Osteocyte (in vitro differentiated cells): ENCODE data around the gene MRFAP1. TPM values are rescaled to one million over a fixed set of nuclear protein-coding genes. Genes with fewer than 3 reads are reported as not detected.
"Not testable (repeated sequence)": the region's sequence is repeated elsewhere in the genome, so short reads cannot be mapped to it uniquely, and the experiment has no call there.

ENCODE experiments used
- DNase-seq: peaks from one replicate; pipeline ENCODE4 v3.0.0; 2021; ENCODE audit warnings: mixed read lengths; ENCODE audit not compliant: unreplicated experiment; ENCODE audit errors: extremely low spot score
- H3K27ac Mint-ChIP-seq: one replicate; pipeline ENCODE4 v1.8.0; 2021; ENCODE audit warnings: mild to moderate bottlenecking, mixed read lengths; ENCODE audit not compliant: unreplicated experiment
- H3K27me3 Mint-ChIP-seq: one replicate; pipeline ENCODE4 v1.8.0; 2021; ENCODE audit warnings: mixed read lengths; ENCODE audit not compliant: unreplicated experiment
- H3K36me3 Mint-ChIP-seq: one replicate; pipeline ENCODE4 v1.8.0; 2021; ENCODE audit warnings: mixed read lengths; ENCODE audit not compliant: unreplicated experiment
- H3K4me1 Mint-ChIP-seq: one replicate; pipeline ENCODE4 v1.8.0; 2021; ENCODE audit warnings: mixed read lengths; ENCODE audit not compliant: unreplicated experiment
- H3K4me3 Mint-ChIP-seq: one replicate; pipeline ENCODE4 v1.8.0; 2021; ENCODE audit warnings: mild to moderate bottlenecking, moderate library complexity, mixed read lengths; ENCODE audit not compliant: unreplicated experiment
- H3K9me3 Mint-ChIP-seq: one replicate; pipeline ENCODE4 v1.8.0; 2021; ENCODE audit warnings: mixed read lengths; ENCODE audit not compliant: unreplicated experiment
- total RNA-seq: library from RNA; stranded (reverse); gene quantifications from 2 replicates; pipeline ENCODE4 v1.2.1, GENCODE V29; 2021
- TF ChIP-seq, protein P1 (sequence below): fragments of 200-600 bp; sonication (generic); IDR thresholded peaks from 2 replicates; pipeline ENCODE4 v1.5.0; 2021; ENCODE audit warnings: antibody characterized with exemption, mild to moderate bottlenecking, moderate library complexity

Gene MRFAP1
- total RNA-seq, 1 donor from 2014 or later = 310 TPM

DNA sequence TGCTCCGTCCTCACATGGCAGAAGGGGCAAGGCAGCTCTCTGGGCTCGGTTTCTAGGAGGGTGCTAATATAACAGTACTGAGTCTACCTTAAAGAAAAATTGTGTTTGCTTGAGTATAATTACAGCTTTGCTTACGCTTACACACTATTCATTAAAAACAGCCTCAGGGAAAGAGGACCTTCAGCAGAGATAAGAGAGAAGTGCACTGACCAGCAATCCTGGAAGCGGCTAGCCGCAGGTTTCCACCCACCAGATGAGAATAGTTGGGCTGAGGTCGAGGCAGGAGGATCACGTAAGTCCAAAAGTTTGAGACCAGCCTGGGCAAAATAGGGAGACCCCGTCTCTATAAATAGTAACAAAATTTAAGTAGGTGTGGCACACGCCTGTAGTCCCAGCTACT lies 15.2 kb upstream of the MRFAP1 start:
- no peak overlapping the region for H3K27ac Mint-ChIP-seq
- H3K36me3 Mint-ChIP-seq = peaks cover 5% of the 10 kb centered on the region
- no peaks in the 10 kb centered on the region for H3K9me3 Mint-ChIP-seq
- no peaks in the 10 kb centered on the region for H3K27me3 Mint-ChIP-seq
- no peak for DNase-seq
- TF ChIP-seq, protein P1, sequence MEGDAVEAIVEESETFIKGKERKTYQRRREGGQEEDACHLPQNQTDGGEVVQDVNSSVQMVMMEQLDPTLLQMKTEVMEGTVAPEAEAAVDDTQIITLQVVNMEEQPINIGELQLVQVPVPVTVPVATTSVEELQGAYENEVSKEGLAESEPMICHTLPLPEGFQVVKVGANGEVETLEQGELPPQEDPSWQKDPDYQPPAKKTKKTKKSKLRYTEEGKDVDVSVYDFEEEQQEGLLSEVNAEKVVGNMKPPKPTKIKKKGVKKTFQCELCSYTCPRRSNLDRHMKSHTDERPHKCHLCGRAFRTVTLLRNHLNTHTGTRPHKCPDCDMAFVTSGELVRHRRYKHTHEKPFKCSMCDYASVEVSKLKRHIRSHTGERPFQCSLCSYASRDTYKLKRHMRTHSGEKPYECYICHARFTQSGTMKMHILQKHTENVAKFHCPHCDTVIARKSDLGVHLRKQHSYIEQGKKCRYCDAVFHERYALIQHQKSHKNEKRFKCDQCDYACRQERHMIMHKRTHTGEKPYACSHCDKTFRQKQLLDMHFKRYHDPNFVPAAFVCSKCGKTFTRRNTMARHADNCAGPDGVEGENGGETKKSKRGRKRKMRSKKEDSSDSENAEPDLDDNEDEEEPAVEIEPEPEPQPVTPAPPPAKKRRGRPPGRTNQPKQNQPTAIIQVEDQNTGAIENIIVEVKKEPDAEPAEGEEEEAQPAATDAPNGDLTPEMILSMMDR = no peak
- H3K4me3 Mint-ChIP-seq = no peak overlapping the region
- no peaks in the 10 kb centered on the region for H3K4me1 Mint-ChIP-seq

DNA sequence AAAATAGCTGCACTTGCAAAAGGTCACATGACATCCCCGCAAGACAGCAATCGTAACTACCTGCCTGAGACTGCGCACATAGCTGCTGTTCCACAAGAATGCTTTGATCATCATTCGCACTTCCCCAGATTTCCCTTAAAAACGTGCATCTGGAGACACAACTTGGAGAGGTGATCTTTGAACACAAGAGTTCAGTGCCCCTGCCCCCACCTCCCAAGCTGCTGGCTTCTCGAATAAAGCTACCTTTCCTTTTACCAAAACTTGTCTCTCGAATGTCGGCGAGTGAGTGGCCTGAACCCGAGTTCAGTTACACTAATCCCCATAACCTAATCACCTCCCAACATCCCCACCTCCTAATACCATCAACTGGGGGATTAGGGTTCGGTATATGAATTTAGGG lies 14.4 kb upstream of the MRFAP1 start:
- no peak overlapping the region for H3K27ac Mint-ChIP-seq
- DNase-seq = no peak
- H3K4me3 Mint-ChIP-seq = no peak overlapping the region
- H3K27me3 Mint-ChIP-seq = no peaks in the 10 kb centered on the region
- H3K9me3 Mint-ChIP-seq = no peaks in the 10 kb centered on the region
- TF ChIP-seq, protein P1 = no peak
- peaks cover 5% of the 10 kb centered on the region for H3K36me3 Mint-ChIP-seq
- no peaks in the 10 kb centered on the region for H3K4me1 Mint-ChIP-seq

DNA sequence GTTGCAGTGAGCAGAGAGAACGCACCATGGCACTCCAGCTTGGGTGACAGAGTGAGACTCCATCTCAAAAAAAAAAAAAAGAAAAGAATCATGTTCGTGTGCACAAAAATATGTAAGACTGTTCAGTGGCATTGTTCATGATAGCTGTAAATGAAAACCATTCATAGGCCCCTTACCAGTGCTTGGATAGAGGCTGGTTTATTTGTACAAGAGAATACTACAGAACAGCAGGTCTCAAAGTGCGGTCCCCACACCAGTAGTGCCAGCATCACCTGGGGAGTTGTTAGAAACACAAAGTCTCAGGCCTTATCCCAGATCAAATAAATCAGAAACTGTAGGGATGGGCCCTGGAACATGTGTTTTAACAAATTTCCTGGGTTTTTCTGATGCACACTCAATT lies 12.7 kb upstream of the MRFAP1 start:
- no peaks in the 10 kb centered on the region for H3K9me3 Mint-ChIP-seq
- TF ChIP-seq, protein P1 = no peak

DNA sequence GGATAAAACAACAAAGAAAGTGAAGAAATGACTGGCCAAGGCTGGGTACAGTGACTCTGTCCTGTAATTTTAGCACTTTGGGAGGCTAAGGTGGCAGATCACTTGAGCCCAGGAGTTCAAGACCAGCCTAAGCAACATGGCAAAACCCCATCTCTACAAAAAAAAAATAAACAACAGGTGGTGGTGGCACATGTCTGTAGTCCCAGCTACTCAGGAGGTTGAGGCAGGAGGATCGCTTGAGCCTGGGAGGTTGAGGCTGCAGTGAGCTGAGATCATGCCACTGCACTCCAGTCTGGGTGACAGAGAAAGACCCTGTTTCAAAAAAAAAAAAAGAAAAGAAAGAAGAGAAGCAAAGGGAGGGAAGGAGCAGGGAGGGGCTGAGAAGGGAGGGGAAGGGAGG lies 12.0 kb upstream of the MRFAP1 start:
- not testable (repeated sequence) for DNase-seq, H3K27me3 Mint-ChIP-seq, H3K27ac Mint-ChIP-seq, H3K4me3 Mint-ChIP-seq, H3K9me3 Mint-ChIP-seq, H3K36me3 Mint-ChIP-seq, H3K4me1 Mint-ChIP-seq

More for the DNA sequence above, 12.7 kb upstream of the MRFAP1 start:
- H3K27me3 Mint-ChIP-seq = no peaks in the 10 kb centered on the region
- no peaks in the 10 kb centered on the region for H3K4me1 Mint-ChIP-seq
- H3K4me3 Mint-ChIP-seq = no peak overlapping the region
- H3K36me3 Mint-ChIP-seq = no peaks in the 10 kb centered on the region
- no peak for DNase-seq
- H3K27ac Mint-ChIP-seq = no peak overlapping the region

DNA sequence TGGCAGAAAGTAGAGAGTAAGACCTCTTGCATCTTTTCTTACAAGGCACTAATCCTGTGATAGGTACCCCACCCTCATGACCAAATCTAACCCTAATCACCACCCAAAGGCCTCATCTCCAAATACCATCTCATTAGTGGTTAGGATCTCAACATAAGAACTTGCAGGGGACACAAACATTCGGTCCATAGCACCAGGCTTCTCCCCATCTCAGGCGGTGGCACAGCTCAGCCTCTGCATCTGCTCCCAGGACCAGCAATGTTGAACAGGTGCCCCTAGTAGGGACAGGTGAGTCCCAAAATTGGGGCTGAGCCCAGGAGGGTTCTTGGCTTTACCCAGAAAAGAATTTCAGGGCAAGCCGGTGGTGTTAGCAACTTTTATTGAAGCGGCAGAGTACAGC lies 8.4 kb upstream of the MRFAP1 start:
- no peak overlapping the region for H3K27ac Mint-ChIP-seq
- H3K36me3 Mint-ChIP-seq = peaks cover 1% of the 10 kb centered on the region
- no peaks in the 10 kb centered on the region for H3K9me3 Mint-ChIP-seq
- H3K4me1 Mint-ChIP-seq = peaks cover 5% of the 10 kb centered on the region
- no peaks in the 10 kb centered on the region for H3K27me3 Mint-ChIP-seq
- no peak for DNase-seq
- TF ChIP-seq, protein P1 = no peak
- H3K4me3 Mint-ChIP-seq = no peak overlapping the region
